Tibial artery (tissue), 4 donors: ENCODE results near the gene UTP14C.

Experiments
- DNase-seq, 2 donors: peaks; one replicate each; pipeline ENCODE4 v3.0.0-alpha.2; 2019
- H3K27ac ChIP-seq, 2 donors: fragments of 200-600 bp; sonication (generic) in 1 of 2; 1 replicate in 1 of 2; 2 replicates in 1 of 2; pipeline ENCODE4 v1.5.1; 2018 to 2019; ENCODE audit warnings: mild to moderate bottlenecking in 1 of 2
- H3K27me3 ChIP-seq, 2 donors: fragments of 200-600 bp; sonication (generic) in 1 of 2; one replicate each; pipeline versions ENCODE4 v1.5.1 to v1.6.0; 2016 to 2019
- H3K36me3 ChIP-seq, 3 donors: fragments of 200-600 bp; sonication (generic) in 2 of 3; one replicate each; pipeline ENCODE4 v1.5.1; 2016 to 2019; ENCODE audit warnings: mild to moderate bottlenecking in 2 of 3
- H3K4me1 ChIP-seq, 4 donors: fragments of 200-600 bp; sonication (generic) in 2 of 4; 1 replicate in 3 of 4; 2 replicates in 1 of 4; pipeline ENCODE4 v1.5.1; 2016 to 2019
- H3K4me3 ChIP-seq, 2 donors: fragments of 200-600 bp; sonication (generic) in 1 of 2; 1 replicate in 1 of 2; 2 replicates in 1 of 2; pipeline ENCODE4 v1.5.1; 2018 to 2019; ENCODE audit warnings: mild to moderate bottlenecking in 2 of 2
- H3K9me3 ChIP-seq, 3 donors: fragments of 200-600 bp; sonication (generic) in 1 of 3; one replicate each; pipeline ENCODE4 v1.5.1; 2016 to 2019
- CTCF ChIP-seq, 2 experiments: fragments of 200-600 bp in 1 of 2; fragments of 450-650 bp in 1 of 2; IDR thresholded peaks; one replicate each; pipeline ENCODE4 v1.5.1; 2017 to 2019; ENCODE audit warnings: antibody characterized with exemption in 2 of 2, mild to moderate bottlenecking in 1 of 2, moderate library complexity in 1 of 2
- intact Hi-C: fragments of 100-400 bp; cut with DNase I; formaldehyde crosslinking; loops from one replicate; pipeline ENCODE4 v1.15.0; 2023; ENCODE audit warnings: low total_unique reads

UTP14C gene

GRCh38 chr13:52024481-52024880 lies at the start of gene UTP14C:
Gene UTP14C (plus strand): TSS chr13:52024691. CDS start chr13:52028805, 4,114 bp downstream.
- intact Hi-C loops, result no loop called here

GRCh38 chr13:51976423-51976822 lies 48.1 kb upstream of the UTP14C start:
- DNase-seq, result no peak
- Histone ChIP-seq H3K9me3 (no peaks in the 10 kb centered on the region), H3K36me3 (no peaks in the 10 kb centered on the region), H3K4me3 (no peak overlapping the region), H3K4me1 (peaks cover 0 to 15% (median under 1%) of the 10 kb centered on the region in 4 donors), H3K27ac (no peak overlapping the region), H3K27me3 (no peaks in the 10 kb centered on the region)
- intact Hi-C loops, result no loop called here
- TF ChIP-seq CTCF (IDR thresholded peaks at IDR 0.05), result no peak

More at GRCh38 chr13:52024481-52024880, at the start of gene UTP14C:
- peaks cover 0 to 7% (median 0%) of the 10 kb centered on the region in 4 donors for H3K4me1 ChIP-seq
- TF ChIP-seq CTCF (IDR thresholded peaks at IDR 0.05), result no peak
- DNase-seq, result no peak
- peaks cover 69 to 90% (median 81%) of the 10 kb centered on the region in 3 donors for H3K36me3 ChIP-seq
- H3K9me3 ChIP-seq, result no peaks in the 10 kb centered on the region
- no peaks in the 10 kb centered on the region for H3K27me3 ChIP-seq
- H3K4me3 ChIP-seq, result no peak within 1 kb of the TSS
- H3K27ac ChIP-seq, result no peak within 1 kb of the TSS

- H3K36me3 ChIP-seq, result no peaks in the 10 kb centered on the region
- no peak overlapping the region for H3K27ac ChIP-seq
- intact Hi-C loops, result no loop called here
- H3K4me3 ChIP-seq, result no peak overlapping the region
- H3K9me3 ChIP-seq, result no peaks in the 10 kb centered on the region
- H3K4me1 ChIP-seq, result peaks cover 0 to 19% (median 2%) of the 10 kb centered on the region in 4 donors
- DNase-seq, result no peak
- TF ChIP-seq CTCF (IDR thresholded peaks at IDR 0.05), result no peak
- no peaks in the 10 kb centered on the region for H3K27me3 ChIP-seq
Observed at GRCh38 chr13:51976890-51977289, 47.6 kb upstream of the UTP14C start.

GRCh38 chr13:51977625-51978024 lies 46.9 kb upstream of the UTP14C start:
- H3K4me3 ChIP-seq, result no peak overlapping the region
- TF ChIP-seq CTCF (IDR thresholded peaks at IDR 0.05), result no peak
- no peak for DNase-seq
- intact Hi-C loops, result no loop called here
- H3K27ac ChIP-seq, result no peak overlapping the region
- H3K4me1 ChIP-seq, result peaks cover 0 to 19% (median 2%) of the 10 kb centered on the region in 4 donors
- H3K36me3 ChIP-seq, result no peaks in the 10 kb centered on the region
- no peaks in the 10 kb centered on the region for H3K27me3 ChIP-seq
- no peaks in the 10 kb centered on the region for H3K9me3 ChIP-seq

GRCh38 chr13:51978796-51979556 lies 45.5 kb upstream of the UTP14C start:
- no peaks in the 10 kb centered on the region for H3K9me3 ChIP-seq
- no peak overlapping the region for H3K27ac ChIP-seq
- no peaks in the 10 kb centered on the region for H3K27me3 ChIP-seq
- H3K36me3 ChIP-seq, result no peaks in the 10 kb centered on the region
- DNase-seq, result no peak
- intact Hi-C loops, result no loop called here
- TF ChIP-seq CTCF (IDR thresholded peaks at IDR 0.05), result no peak
- H3K4me3 ChIP-seq, result no peak overlapping the region
- peaks cover 0 to 19% (median 2%) of the 10 kb centered on the region in 4 donors for H3K4me1 ChIP-seq
